Posterior cingulate gyrus (tissue), 11 donors: Measurements from ENCODE around the gene IDI2.

Experiments
- DNase-seq, 10 donors: peaks; one replicate each; pipeline versions ENCODE4 v3.0.0 to v3.0.0-alpha.2; 2020 to 2021; ENCODE audit warnings: mixed read lengths in 3 of 10
- intact Hi-C: fragments of 100-400 bp; cut with DNase I; formaldehyde crosslinking; loops from one replicate; pipeline ENCODE4 v1.15.1; 2023

Gene IDI2

DNA sequence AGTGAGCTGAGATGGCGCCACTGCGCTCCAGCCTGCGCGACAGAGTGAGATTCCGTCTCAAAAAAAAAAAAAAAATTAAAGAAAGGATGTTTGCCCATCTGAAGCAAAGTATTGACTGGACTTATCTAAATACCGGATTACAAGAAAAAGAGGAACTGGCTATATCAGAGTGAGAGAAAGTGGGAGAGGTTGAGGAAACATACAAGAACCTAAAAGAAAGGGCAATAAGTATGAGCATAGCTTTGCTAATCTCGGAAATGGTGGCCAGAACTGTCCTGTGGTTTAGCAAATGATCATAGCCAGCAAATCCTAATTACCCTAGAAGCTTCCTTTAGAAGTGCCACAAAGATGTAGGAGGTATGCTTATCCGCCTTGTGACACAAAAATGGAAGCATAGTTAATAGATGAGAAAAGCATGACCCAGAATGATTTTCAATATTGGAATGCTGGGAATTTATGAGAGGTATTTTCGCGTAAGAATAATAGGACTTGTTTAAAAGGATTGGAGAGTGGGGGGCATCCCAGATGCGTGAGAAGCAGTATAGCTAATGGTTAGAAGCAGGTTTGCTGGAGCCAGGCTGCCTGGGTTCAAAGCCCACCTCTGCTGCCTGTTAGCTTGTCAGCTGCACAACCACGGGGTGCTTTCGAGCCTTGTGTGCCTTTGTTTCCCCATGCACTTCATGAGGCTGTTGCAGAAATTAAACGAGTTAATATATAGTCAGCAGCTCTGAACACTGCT is 38.6 kb downstream of the IDI2 start:
- intact Hi-C loops = no loop called here
- DNase-seq = peak in 2 of 10 donors; percentile 5 to 39

DNA sequence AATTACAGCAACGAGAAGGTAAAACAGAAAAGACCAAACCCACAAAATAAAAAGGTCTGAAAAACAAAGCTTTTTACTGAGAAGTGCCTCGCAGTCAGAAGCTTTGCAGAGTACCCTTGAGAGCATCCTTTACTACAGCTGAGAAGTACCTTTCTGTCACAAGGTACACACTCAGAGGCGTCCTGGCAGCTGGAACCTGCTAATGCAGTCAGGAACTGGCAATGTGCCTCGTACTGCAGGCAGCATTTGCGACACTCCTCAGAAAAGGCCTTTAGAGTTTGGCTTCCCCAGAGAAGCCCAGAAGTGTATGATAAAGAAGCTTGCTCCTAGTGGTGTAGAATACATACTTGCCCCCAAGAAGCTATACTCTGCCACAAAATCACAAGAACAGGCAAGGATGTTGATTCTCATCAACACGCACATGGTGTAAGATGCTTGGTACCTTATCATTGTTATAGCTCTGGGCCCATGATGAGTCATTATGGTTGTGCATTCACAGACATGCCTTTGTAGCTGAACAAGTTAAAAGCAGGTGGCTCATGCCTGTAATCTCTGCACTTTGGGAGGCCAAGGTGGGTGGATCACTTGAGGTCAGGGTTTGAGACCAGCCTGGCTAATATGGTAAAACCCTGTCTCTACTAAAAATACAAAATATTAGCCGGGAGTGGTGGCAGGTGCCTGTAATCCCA is 39.4 kb downstream of the IDI2 start:
- DNase-seq = peak in 2 of 10 donors; percentile 54 to 57
- intact Hi-C loops = no loop called here

DNA sequence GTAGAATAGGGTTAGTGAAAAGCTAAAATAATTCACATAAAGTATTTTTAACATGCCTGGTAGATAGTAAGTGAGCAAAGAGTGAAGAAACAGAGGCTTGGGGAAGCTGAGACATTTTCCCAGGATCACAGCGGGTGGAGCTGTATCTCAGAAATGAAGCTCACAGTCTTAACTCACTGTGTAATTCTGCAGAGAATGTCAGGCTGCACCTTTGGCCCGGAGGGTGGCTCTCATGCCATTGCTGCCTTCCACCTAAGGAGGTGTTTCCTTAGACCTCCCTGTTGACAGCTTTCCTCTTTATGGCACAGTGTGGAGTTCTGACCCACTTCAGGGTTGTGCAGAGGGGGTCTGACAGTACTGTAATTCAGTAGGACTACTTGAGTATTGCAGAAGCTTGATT is 40.3 kb downstream of the IDI2 start:
- DNase-seq = no peak
- intact Hi-C loops = no loop called here

DNA sequence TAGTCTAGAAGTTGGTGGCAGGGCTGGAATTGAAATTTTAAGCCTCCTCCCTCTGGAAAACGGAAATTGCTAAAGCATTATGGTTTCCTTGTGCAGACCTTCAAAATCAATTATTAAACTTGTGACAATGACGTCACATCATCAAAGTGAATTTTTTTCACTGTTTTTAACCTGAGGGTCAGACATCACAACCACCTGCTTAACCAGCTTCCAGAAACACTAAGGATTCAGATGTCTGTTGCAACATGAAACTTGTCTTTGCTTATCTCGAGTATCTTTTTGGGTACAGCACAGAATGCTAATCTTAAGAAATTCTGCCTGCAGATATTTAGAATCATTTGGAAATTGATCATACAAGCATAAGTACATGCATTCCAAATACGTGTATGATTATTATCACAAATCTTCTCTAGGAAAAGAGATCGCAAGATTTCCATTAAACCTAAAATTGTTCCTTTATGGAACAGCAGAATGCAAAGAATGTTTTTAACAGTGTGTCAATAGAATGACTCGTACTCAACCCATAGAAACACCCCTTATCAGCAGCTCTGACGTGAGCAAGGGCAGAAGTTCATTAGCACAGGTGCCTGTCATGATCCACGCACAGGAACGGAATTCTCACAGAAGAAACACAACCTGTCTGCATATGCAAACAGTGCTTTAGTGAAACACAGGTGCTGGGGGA is 41.5 kb downstream of the IDI2 start:
- intact Hi-C loops = no loop called here

DNA sequence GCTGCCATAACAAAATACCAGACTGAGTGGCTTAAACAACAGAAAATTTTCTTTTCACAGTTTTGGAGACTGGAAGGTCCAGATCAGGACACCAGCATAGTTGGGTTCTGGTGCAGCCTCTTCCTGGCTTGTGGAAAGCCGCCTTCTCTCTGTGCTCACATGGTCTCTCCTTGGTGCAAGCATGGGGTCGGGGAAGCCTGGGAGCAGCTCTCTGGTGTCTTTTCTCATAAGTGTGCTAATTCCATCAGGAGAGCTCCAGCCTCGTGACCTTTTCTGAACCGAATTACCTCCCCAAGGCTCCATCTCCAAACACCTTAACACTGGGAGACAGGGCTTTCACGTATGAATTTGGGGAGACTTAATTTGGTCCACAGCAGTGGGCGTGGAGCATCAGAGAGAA is 42.3 kb downstream of the IDI2 start:
- intact Hi-C loops = no loop called here
- DNase-seq = peak in 1 of 10 donors; percentile 3

More for the DNA sequence above, 41.5 kb downstream of the IDI2 start:
- DNase-seq = no peak

DNA sequence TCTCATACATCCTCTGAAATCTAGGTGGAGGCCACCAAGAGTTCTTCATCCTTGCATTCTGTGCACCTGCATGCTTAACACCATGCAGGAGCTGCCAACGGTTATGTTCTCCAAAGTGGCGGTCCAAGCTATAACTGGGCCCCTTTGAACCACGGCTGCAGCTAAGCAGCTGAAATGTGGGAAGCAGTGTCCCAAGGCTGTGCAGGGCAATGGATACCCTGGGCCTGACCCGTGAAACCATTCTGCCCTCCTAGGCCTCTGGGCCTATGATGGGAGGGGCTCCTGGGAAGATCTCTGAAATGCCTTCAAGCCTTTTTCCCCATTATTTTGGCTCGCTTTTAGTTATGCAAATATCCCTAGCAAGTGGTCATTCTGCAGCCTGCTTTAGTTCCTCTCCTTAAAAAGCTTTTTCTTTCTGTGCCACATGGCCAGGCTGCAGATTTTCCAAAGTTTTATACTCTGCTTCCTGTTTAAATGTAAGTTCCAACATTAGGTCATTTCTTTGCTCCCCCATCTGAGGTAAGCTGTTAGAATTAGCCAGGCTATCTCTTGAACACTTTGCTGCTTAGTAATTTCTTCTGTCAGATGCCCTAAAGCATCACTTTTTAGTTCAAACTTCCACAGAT is 45.1 kb downstream of the IDI2 start:
- no peak for DNase-seq
- intact Hi-C loops = no loop called here

DNA sequence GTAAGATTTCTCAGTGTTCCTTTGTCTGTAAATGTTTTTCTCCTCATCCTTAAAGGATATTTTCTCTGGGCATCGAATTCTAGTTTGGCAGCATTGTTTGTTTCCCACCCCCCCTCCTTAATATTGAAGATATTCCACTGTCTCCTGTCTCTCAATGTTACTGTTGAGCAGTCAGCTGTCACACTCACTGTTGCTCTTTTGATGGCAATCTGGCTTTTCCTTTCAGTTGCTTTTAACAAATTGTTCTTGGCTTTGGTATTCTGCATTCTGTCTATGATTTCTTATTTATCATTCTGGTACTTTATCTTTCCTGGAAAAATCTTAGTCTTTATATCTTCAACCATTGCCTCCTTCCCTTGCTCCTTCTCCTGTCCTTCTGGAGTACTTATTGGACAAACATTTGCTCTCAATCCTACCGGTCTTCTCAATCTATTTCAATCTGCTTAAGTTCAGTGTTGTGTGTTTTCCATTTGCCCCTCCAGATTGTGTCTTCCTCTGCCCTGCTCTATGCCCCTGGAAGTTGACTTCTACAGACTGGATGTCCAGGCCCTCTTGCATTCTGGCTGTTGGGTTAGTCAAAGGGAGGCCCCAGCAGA is 46.7 kb downstream of the IDI2 start:
- no peak for DNase-seq
- intact Hi-C loops = no loop called here

DNA sequence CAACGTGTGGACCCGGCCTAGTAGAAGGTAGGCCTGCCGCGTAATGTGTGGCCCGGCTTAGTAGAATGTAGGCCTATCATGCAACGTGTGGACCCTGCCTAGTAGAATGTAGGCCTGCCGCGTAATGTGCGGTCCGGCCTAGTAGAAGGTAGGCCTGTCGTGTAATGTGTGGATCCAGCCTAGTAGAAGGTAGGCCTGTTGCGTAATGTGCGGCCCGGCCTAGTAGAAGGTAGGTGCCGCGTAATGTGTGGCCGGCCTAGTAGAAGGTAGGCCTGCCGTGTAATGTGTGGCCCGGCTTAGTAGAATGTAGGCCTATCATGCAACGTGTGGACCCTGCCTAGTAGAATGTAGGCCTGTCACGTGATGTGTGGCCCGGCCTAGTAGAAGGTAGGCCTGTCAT is 49.3 kb downstream of the IDI2 start:
- intact Hi-C loops = no loop called here

DNA sequence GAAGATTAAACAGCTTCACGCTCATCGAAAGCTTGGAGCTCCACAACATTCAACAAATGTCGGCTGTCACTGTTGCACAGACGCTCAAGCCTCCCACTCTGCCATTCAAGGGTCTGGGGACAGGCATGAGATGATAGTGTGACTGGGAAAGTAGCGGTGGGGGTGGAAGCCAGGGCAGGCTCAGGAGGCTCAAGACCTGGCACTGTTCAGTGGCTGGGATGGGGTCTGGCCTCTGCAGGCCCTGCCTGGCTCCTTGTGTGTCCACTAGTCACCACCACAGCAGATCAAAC is 50.9 kb downstream of the IDI2 start:
- intact Hi-C loops = no loop called here

More for the DNA sequence above, 49.3 kb downstream of the IDI2 start:
- DNase-seq = peak in 2 of 10 donors; percentile 24 to 37

DNA sequence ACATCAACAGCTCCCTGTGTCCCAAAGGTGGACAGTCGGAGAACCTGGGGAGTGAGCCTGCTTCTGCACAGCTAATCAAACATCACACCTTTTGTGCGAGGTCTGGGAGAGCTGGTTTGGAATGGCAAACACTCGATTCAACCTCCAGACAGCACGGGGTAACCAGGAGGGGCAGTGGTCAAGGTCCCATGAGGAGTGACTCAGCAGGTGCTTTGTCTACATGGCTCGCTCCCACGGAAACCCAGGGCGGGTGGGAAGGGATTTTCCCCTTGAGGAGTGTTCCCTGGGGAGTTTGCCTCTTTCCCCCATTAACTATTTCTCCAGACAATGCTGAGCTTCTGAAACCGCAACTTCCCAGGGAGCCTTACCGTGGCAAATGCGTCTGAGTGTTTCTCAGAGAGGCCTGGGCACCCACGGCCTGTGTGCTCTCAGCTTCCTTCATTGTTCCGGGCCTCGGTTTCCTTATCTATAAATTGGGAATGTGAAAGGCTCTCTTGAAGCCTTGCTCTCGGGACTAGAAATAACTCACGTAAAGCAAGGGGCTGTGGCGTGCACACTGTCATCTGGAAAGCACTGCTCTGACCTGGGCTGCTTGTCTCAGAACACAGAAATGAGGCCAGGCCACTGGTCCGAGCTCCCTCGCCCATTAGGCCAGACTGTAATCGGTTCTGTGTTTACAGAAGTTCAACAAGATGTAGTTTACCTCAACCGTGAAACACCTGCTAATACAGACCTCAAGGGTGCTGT is 51.4 kb downstream of the IDI2 start:
- intact Hi-C loops = no loop called here
- DNase-seq = peak in 1 of 10 donors; percentile 21

More for the DNA sequence above, 50.9 kb downstream of the IDI2 start:
- DNase-seq = peak in 2 of 10 donors; percentile 17 to 21

DNA sequence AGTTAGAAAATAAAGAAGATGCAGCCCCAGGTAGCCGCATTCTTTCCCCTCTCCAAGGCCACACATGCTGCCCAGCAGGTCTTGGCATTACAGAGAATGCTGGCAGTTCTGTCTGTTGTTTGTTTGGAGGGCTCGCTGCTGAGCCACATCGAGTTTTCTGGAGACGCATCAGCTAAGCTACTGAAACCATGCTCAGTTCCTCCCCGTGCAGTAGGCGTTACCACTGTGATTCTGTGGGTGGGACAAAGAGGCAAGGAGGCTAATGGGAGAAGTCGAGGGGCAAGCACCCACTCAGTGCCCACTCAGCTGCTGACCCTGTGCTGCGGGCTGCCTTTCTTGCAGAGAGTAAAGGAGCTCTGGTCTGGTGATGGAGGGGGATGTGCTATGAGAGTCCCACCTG is 52.9 kb downstream of the IDI2 start:
- DNase-seq = peak in 1 of 10 donors; percentile 61

DNA sequence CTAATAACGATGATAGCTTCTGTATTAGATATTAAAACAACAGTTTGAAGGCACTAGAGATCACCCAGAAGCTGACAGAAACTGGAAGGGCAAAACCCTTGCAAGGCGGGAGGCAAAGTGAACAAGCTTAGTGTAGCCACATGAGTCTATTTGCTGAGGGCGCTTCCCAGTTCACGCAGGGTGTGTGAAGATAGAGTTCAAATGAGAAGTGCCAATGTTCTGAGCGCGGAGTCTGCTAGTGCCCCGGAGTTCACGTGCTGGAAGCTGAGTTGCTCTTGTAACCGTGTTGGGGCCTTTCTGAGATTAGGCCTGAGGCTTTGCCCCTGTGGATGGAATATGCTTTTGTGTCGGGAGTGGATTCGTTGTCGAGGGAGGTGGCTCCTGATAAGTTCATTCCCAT is 54.0 kb downstream of the IDI2 start:
- peak in 2 of 10 donors; percentile 5 to 18 for DNase-seq

More for the DNA sequence above, 52.9 kb downstream of the IDI2 start:
- intact Hi-C loops = no loop called here

DNA sequence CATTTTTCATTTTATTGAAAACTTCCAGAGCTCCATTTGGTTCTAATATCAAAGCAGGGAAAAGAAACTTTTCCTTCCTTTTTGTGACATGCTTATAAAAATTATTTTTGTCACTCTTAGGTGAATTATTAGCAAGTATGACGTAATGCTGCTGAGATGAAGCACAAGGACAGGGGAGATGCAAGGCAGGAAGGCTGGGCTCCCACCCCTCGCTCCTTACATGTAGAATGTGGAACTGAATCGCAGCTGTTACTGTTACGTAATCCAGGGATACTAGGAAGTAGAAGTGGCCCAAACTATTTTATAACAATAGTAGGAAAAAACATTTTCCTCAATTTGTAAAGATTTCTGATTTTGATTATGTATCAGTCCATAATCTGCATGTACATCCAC is 54.5 kb downstream of the IDI2 start:
- intact Hi-C loops = no loop called here
- DNase-seq = peak in 2 of 10 donors; percentile 60 to 64

More for the DNA sequence above, 54.0 kb downstream of the IDI2 start:
- intact Hi-C loops = no loop called here

DNA sequence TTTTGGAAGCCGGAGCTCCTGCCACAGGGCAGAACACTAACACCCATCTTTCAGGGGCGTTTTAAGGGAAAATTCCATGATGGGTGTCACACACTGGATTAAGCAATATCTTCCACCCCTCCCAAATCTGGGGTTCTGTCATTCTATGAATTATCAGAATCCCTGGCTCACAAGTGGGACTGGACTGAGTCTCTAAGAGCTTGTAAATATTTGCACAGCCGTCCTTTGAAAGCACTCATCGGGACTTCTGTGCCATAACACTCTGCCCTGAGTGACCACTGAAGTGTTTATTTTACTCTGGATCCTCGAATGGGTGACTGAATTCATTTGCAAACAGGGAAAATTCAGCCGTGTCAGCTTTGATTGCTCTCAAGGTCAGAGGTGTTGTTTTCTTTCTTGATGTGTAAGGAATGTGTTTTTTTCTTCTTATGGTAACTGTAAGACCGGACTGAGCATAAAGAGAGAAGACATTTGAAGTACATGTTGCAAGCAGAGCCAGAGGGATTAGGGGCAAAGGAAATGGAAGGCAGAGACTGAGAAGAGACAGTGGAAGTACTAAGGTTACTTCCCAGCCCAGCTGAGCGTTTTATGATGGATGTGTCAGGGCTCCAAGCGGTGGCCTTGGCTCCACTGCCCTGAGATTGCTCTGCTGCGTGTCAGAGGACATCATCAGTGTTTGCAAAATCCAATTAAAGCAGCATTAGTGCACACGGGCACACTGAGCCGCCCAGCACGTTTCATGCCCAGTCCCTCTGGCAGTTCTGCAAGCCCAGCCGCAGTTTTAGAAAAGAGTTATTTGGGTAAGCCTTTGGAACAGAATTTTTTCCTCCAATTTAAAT is 55.1 kb downstream of the IDI2 start:
- peak in 3 of 10 donors; percentile 2 to 66 (median 29) for DNase-seq
- intact Hi-C loops = no loop called here

DNA sequence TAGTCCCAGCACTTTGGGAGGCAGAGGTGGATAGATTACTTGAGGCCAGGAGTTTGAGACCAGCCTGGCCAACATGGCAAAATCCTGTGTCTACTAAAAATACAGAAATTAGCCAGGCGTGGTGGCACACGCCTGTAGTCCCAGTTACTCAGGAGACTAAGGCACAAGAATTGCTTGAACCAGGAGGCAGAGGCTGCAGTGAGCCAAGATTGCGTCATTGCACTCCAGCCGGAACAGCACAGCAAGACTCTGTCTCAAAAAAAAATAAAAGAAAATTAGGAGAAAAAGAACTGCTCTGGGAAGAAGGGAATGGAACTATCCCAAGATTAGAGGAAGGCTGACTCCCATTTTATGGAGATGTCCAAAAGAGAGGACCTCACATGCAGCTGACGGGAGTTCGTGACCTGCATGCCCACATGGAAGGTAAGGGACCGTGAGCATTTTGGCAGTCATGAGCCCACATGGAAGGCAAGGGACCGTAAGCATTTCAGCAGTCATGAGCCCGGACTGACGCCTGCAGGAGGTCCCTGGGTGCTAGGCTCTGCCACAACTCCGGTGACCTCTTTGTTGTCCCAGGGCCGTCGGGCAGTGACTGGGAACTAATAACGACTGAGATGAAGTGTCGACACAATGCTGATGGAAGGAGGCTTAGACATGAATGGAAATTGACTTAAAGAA is 56.0 kb downstream of the IDI2 start:
- intact Hi-C loops = no loop called here
- peak in 3 of 10 donors; percentile 47 to 81 (median 63) for DNase-seq
